HepG2 (cell line): ENCODE measurements around the gene PYY. TPM values are rescaled to one million over a fixed set of nuclear protein-coding genes. Genes with fewer than 3 reads are reported as not detected.

ENCODE experiments used
- AKAP8 ChIP-seq: sonication (generic); formaldehyde crosslinking; IDR thresholded peaks from 2 replicates; pipeline ENCODE4 v1.5.1; 2020; ENCODE audit warnings: mild to moderate bottlenecking, missing genetic modification reagents
- DBP ChIP-seq: sonication (generic); formaldehyde crosslinking; IDR thresholded peaks from 2 replicates; pipeline ENCODE4 v1.4.0; 2020; ENCODE audit warnings: missing genetic modification reagents; ENCODE audit errors: not compliant biosample characterization
- DPF2 ChIP-seq: sonication (generic); formaldehyde crosslinking; IDR thresholded peaks from 2 replicates; pipeline ENCODE4 v1.4.0; 2020; ENCODE audit warnings: mild to moderate bottlenecking, low read depth, missing genetic modification reagents, borderline replicate concordance
- FLYWCH1 ChIP-seq: sonication (generic); formaldehyde crosslinking; IDR thresholded peaks from 2 replicates; pipeline ENCODE4 v1.8.1; 2023; ENCODE audit warnings: mild to moderate bottlenecking, missing genetic modification reagents
- HNRNPH1 ChIP-seq: fragments of 200-400 bp; formaldehyde crosslinking; optimal IDR thresholded peaks from 2 replicates; pipeline ENCODE3; 2017; ENCODE audit warnings: mild to moderate bottlenecking, low read depth, low read length
- ISX ChIP-seq: sonication (generic); formaldehyde crosslinking; conservative IDR thresholded peaks from 2 replicates; pipeline ENCODE4 v1.5.0; 2020; ENCODE audit warnings: missing genetic modification reagents
- JUN ChIP-seq: sonication (generic); formaldehyde crosslinking; IDR thresholded peaks from 2 replicates; pipeline ENCODE4 v1.4.0; 2020; ENCODE audit warnings: mild to moderate bottlenecking, missing genetic modification reagents
- KDM6A ChIP-seq: IDR thresholded peaks from 2 replicates; pipeline ENCODE4 v1.6.1; 2016; ENCODE audit warnings: low read depth
- KLF16 ChIP-seq, 2 experiments: sonication (generic) in 1 of 2; formaldehyde crosslinking in 1 of 2; IDR thresholded peaks; 2 replicates each; pipeline versions ENCODE4 v1.6.1 to v1.8.0; 2016 to 2023; ENCODE audit warnings: missing genetic modification reagents in 2 of 2, missing compliant biosample characterization in 1 of 2
- NFATC3 ChIP-seq: sonication (generic); formaldehyde crosslinking; IDR thresholded peaks from 2 replicates; pipeline ENCODE4 v1.5.1; 2020; ENCODE audit warnings: mild to moderate bottlenecking, missing genetic modification reagents
- PBX3 ChIP-seq: sonication (generic); formaldehyde crosslinking; IDR thresholded peaks from 2 replicates; pipeline ENCODE4 v1.8.1; 2023; ENCODE audit warnings: missing genetic modification reagents, inconsistent platforms, borderline replicate concordance
- RARA ChIP-seq: IDR thresholded peaks from 2 replicates; pipeline ENCODE4 v1.6.1; 2016; ENCODE audit warnings: missing genetic modification reagents, missing compliant biosample characterization
- RERE ChIP-seq: IDR thresholded peaks from 2 replicates; pipeline ENCODE4 v1.6.1; 2016; ENCODE audit warnings: low read depth, missing genetic modification reagents, missing compliant biosample characterization
- SAFB2 ChIP-seq: sonication (generic); formaldehyde crosslinking; IDR thresholded peaks from 2 replicates; pipeline ENCODE4 v1.5.1; 2020; ENCODE audit warnings: missing genetic modification reagents, low read depth, mild to moderate bottlenecking, borderline replicate concordance
- SP140L ChIP-seq: sonication (generic); formaldehyde crosslinking; IDR thresholded peaks from 2 replicates; pipeline ENCODE4 v1.4.0; 2020; ENCODE audit warnings: missing genetic modification reagents, borderline replicate concordance
- TERF1 ChIP-seq: sonication (generic); formaldehyde crosslinking; IDR thresholded peaks from 2 replicates; pipeline ENCODE4 v1.8.0; 2022; ENCODE audit warnings: mild to moderate bottlenecking, missing genetic modification reagents, moderate library complexity
- TIGD3 ChIP-seq: sonication (generic); formaldehyde crosslinking; IDR thresholded peaks from 2 replicates; pipeline ENCODE4 v1.5.1; 2020; ENCODE audit warnings: mild to moderate bottlenecking, missing genetic modification reagents, borderline replicate concordance
- ZFP62 ChIP-seq: sonication (generic); formaldehyde crosslinking; IDR thresholded peaks from 2 replicates; pipeline ENCODE4 v1.4.0; 2020; ENCODE audit warnings: missing genetic modification reagents
- ZNF547 ChIP-seq: sonication (generic); formaldehyde crosslinking; IDR thresholded peaks from 2 replicates; pipeline ENCODE4 v1.5.1; 2020; ENCODE audit warnings: mild to moderate bottlenecking, missing genetic modification reagents
- ZNF772 ChIP-seq: sonication (generic); formaldehyde crosslinking; IDR thresholded peaks from 2 replicates; pipeline ENCODE4 v1.5.0; 2020; ENCODE audit warnings: mild to moderate bottlenecking, missing genetic modification reagents
- ZSCAN30 ChIP-seq: sonication (generic); formaldehyde crosslinking; IDR thresholded peaks from 2 replicates; pipeline ENCODE4 v1.5.0; 2020; ENCODE audit warnings: mild to moderate bottlenecking, missing genetic modification reagents
- polyA plus RNA-seq, 8 experiments: library from polyadenylated mRNA; depleted of rRNA in 3 of 8; stranded (reverse) in 7 of 8; unstranded in 1 of 8; fragments of >200 nt; fragmentation: Illumina TruSeq in 4 of 8; extraction: Trizol in 4 of 8; gene quantifications; 2 replicates each; pipeline versions ENCODE4 v1.2.1 to v1.2.3, GENCODE V29; 2011 to 2016; ENCODE audit warnings: low read depth in 4 of 8, missing spikeins in 1 of 8, mixed read lengths in 1 of 8; ENCODE audit not compliant: insufficient read depth in 1 of 8
- total RNA-seq, 5 experiments: library from RNA; depleted of rRNA; stranded (reverse); fragments of >200 nt; fragmentation: Illumina TruSeq; extraction: Trizol; gene quantifications; 2 replicates each; pipeline ENCODE4 v1.2.3, GENCODE V29; 2016; ENCODE audit warnings: low read depth in 1 of 5

Gene PYY
- total and polyA plus RNA-seq, 2 of the 13 experiments (the other 11 are each of a cell fraction or from before 2014, with no cell fraction given) = 0.25 TPM; not detected in 1

- 0 out of 2 replicates have a peak, but pooled peaks have one; percentile 6 for TF ChIP-seq DPF2
- no peak for TF ChIP-seq NFATC3 (CRISPR knock-in tag)
- TF ChIP-seq SAFB2 (CRISPR knock-in tag) = no peak
- TF ChIP-seq SP140L (CRISPR knock-in tag) = no peak
- TF ChIP-seq KDM6A (CRISPR knock-in tag) = peak; percentile 47; the same call in 1 of the 2 replicates
- TF ChIP-seq RERE = no peak
- no peak for TF ChIP-seq AKAP8
- no peak for TF ChIP-seq JUN
- no peak for TF ChIP-seq DBP
- 0 out of 4 replicates have a peak, but pooled peaks of 1 of the 2 experiments have one; percentile 27 for TF ChIP-seq KLF16 (CRISPR knock-in tag; IDR thresholded peaks at IDR 0.05)
- TF ChIP-seq ZNF772 (CRISPR knock-in tag) = no peak
- no peak for TF ChIP-seq HNRNPH1
- TF ChIP-seq PBX3 (CRISPR knock-in tag) = no peak
- TF ChIP-seq ZNF547 (CRISPR knock-in tag) = no peak
- peak; percentile 47; the same call in 1 of the 2 replicates for TF ChIP-seq RARA
- no peak for TF ChIP-seq TERF1
- TF ChIP-seq TIGD3 = no peak
- TF ChIP-seq FLYWCH1 (CRISPR knock-in tag) = no peak
- no peak for TF ChIP-seq ZSCAN30
- no peak for TF ChIP-seq ISX (CRISPR knock-in tag)
- TF ChIP-seq ZFP62 = no peak
These were observed 16.6 kb upstream of the PYY start (continued) for GRCh38 chr17:43970366-43970765.
